ENCODE results near the gene SPTA1. TPM values are rescaled to one million over a fixed set of nuclear protein-coding genes. Genes with fewer than 3 reads are reported as not detected.

SPTA1 gene
- total RNA-seq, 1 donor from 2014 or later, result 1.4 TPM

DNA sequence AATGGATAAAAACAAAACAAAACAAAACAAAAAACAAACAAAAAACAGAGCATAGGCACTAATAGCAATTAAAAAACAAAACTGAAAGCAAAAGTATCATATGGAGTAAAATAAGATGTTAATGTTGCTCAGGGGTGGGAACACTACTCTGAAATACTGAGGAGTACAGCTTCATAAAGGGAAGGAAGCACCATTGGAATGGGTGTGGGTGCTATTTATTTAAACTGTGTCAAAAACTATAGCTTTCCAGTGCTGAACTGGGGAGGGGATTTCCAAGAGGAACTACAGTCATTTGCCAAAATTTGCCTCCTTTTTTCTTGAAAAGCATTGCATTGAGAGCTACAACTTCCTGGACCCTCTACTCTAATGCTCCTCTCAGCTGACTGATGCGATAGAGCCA is 40.0 kb downstream of the SPTA1 start:
- Mint-ChIP-seq H3K27me3 (ENCODE audit: low read depth) (no peaks in the 10 kb centered on the region), H3K4me1 (no peaks in the 10 kb centered on the region), H3K4me3 (no peak overlapping the region), H3K9me3 (no peaks in the 10 kb centered on the region), H3K36me3 (no peaks in the 10 kb centered on the region), H3K27ac (no peak overlapping the region)
- DNase-seq (ENCODE audit: low spot score in 2 of 2, unreplicated experiment in 2 of 2), result no peak
- TF ChIP-seq, protein P1, sequence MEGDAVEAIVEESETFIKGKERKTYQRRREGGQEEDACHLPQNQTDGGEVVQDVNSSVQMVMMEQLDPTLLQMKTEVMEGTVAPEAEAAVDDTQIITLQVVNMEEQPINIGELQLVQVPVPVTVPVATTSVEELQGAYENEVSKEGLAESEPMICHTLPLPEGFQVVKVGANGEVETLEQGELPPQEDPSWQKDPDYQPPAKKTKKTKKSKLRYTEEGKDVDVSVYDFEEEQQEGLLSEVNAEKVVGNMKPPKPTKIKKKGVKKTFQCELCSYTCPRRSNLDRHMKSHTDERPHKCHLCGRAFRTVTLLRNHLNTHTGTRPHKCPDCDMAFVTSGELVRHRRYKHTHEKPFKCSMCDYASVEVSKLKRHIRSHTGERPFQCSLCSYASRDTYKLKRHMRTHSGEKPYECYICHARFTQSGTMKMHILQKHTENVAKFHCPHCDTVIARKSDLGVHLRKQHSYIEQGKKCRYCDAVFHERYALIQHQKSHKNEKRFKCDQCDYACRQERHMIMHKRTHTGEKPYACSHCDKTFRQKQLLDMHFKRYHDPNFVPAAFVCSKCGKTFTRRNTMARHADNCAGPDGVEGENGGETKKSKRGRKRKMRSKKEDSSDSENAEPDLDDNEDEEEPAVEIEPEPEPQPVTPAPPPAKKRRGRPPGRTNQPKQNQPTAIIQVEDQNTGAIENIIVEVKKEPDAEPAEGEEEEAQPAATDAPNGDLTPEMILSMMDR (IDR thresholded peaks at IDR 0.05; ENCODE audit: unreplicated experiment), result no peak

DNA sequence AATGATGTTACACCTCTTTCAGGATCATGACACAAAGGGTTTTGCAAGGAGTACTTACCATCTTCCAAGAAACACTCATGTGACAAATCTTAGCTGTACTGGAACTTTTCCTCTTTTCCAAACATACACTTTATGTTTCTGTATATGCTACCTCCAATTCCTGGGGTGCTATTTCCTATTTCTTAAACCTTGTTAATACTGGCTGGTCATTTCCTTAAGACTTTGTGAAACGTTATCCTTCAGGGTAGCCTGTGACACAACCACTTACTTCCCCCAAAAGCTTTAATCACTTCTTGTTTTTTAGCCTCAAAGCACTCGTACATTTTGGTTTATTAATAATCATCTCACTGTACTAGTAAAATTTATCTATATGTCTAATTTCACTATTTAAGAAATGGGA is 42.1 kb downstream of the SPTA1 start:
- no peak for DNase-seq (ENCODE audit: low spot score in 2 of 2, unreplicated experiment in 2 of 2)
- Mint-ChIP-seq H3K4me3 (no peak overlapping the region), H3K27ac (no peak overlapping the region), H3K9me3 (peaks cover 6% of the 10 kb centered on the region), H3K27me3 (ENCODE audit: low read depth) (no peaks in the 10 kb centered on the region), H3K36me3 (no peaks in the 10 kb centered on the region), H3K4me1 (no peaks in the 10 kb centered on the region)
- TF ChIP-seq, protein P1 (IDR thresholded peaks at IDR 0.05; ENCODE audit: unreplicated experiment), result no peak

DNA sequence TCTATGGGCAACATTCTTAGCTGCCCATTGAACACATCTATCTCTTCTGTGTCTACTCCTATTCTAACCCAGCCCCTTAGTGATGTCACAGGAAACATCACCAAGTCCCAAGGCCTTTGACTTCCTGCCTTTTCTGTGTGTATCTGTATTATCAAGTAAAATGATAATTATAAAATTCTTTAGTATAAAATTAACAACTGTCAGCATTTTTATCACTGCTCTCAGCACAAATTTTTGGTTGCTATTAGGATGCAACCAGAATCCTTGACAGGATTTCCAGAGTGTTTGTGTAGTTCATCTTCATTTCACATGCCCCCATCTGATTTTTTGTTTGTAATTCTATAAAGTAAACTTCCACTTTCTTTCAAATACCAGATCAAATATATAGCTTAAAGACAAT is 47.6 kb downstream of the SPTA1 start:
- H3K27ac Mint-ChIP-seq, result no peak overlapping the region
- no peak overlapping the region for H3K4me3 Mint-ChIP-seq
- peaks cover 18% of the 10 kb centered on the region for H3K9me3 Mint-ChIP-seq
- H3K4me1 Mint-ChIP-seq, result no peaks in the 10 kb centered on the region
- no peaks in the 10 kb centered on the region for H3K27me3 Mint-ChIP-seq (ENCODE audit: low read depth)
- no peak for DNase-seq (ENCODE audit: low spot score in 2 of 2, unreplicated experiment in 2 of 2)
- TF ChIP-seq, protein P1 (IDR thresholded peaks at IDR 0.05; ENCODE audit: unreplicated experiment), result no peak
- no peaks in the 10 kb centered on the region for H3K36me3 Mint-ChIP-seq

DNA sequence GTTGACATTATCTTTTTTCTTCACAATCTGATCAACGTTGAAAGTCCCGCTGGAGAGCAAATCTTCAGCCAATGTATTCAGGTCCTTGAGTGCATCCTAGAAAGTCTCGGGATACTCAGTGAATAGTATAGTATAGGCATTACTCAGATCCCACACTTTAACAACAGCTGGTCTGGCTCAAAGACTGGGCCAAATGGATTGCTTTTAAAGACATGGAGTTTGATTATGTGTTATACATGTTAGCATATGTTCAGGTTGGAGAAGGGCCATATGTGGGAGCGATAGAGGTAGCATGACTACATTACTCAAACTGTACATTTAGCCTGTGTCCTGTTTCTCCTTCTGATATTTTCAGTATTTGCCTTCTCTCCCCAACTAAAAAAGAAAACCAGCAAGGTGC is 48.4 kb downstream of the SPTA1 start:
- DNase-seq (ENCODE audit: low spot score in 2 of 2, unreplicated experiment in 2 of 2), result no peak
- no peak overlapping the region for H3K27ac Mint-ChIP-seq
- TF ChIP-seq, protein P1 (IDR thresholded peaks at IDR 0.05; ENCODE audit: unreplicated experiment), result no peak
- no peaks in the 10 kb centered on the region for H3K4me1 Mint-ChIP-seq
- no peak overlapping the region for H3K4me3 Mint-ChIP-seq
- no peaks in the 10 kb centered on the region for H3K27me3 Mint-ChIP-seq (ENCODE audit: low read depth)
- H3K9me3 Mint-ChIP-seq, result peaks cover 19% of the 10 kb centered on the region
- H3K36me3 Mint-ChIP-seq, result no peaks in the 10 kb centered on the region

DNA sequence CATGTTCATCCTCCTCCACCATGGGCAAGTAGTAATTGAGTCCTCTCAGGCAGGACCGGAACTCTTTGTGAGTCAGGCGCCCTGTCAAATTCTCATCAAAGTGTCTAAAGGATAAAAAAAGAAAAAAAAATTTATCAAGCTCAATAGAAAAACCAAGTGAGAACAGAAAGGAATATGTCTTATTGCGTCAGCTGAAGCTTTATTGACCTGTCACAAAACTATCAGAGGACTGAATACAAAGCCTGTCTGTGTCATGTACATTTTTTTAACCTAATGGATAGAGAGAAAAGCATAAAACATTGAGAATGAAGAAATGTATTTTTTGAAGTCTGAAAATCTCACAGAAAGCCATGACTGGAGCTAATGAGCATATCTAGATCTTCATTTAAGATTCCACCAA is 72.8 kb downstream of the SPTA1 start:
- Mint-ChIP-seq H3K36me3 (no peaks in the 10 kb centered on the region), H3K27ac (no peak overlapping the region), H3K27me3 (ENCODE audit: low read depth) (peaks cover 6% of the 10 kb centered on the region), H3K4me1 (peaks cover 2% of the 10 kb centered on the region), H3K9me3 (no peaks in the 10 kb centered on the region), H3K4me3 (no peak overlapping the region)
- TF ChIP-seq, protein P1 (IDR thresholded peaks at IDR 0.05; ENCODE audit: unreplicated experiment), result no peak
- DNase-seq (ENCODE audit: low spot score in 2 of 2, unreplicated experiment in 2 of 2), result no peak

DNA sequence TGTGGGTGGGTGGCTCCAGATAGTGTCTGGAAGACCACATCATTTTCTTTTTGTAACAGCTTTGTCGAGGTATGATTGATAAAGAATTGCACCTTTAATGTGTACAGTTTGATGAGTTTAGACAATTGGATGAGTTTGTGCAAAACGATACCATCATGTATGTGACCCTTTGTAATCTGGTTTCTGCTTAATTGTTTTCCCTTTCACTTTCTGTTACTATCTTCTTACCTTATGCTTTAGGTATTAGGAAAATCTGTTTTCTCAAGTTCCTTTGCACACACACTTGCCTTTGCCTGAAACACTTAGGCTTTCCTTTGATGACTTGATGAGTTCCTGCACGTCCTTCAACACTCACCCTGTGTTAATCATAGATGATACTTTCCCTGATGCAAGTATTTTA is 74.6 kb downstream of the SPTA1 start:
- Mint-ChIP-seq H3K27me3 (ENCODE audit: low read depth) (peaks cover 6% of the 10 kb centered on the region), H3K9me3 (no peaks in the 10 kb centered on the region), H3K36me3 (no peaks in the 10 kb centered on the region), H3K4me3 (no peak overlapping the region), H3K27ac (no peak overlapping the region), H3K4me1 (peaks cover 2% of the 10 kb centered on the region)
- TF ChIP-seq, protein P1 (IDR thresholded peaks at IDR 0.05; ENCODE audit: unreplicated experiment), result no peak
- DNase-seq (ENCODE audit: low spot score in 2 of 2, unreplicated experiment in 2 of 2), result no peak
